HS-27A (cell line): ENCODE measurements around the gene BEND7.
"Not testable (repeated sequence)": the region's sequence is repeated elsewhere in the genome, so short reads cannot be mapped to it uniquely, and the experiment has no call there.

Source experiments
- DNase-seq: peaks from one replicate; pipeline ENCODE4 v3.0.0-alpha.2; 2012; ENCODE audit warnings: low read depth, missing footprints

Gene BEND7

DNA sequence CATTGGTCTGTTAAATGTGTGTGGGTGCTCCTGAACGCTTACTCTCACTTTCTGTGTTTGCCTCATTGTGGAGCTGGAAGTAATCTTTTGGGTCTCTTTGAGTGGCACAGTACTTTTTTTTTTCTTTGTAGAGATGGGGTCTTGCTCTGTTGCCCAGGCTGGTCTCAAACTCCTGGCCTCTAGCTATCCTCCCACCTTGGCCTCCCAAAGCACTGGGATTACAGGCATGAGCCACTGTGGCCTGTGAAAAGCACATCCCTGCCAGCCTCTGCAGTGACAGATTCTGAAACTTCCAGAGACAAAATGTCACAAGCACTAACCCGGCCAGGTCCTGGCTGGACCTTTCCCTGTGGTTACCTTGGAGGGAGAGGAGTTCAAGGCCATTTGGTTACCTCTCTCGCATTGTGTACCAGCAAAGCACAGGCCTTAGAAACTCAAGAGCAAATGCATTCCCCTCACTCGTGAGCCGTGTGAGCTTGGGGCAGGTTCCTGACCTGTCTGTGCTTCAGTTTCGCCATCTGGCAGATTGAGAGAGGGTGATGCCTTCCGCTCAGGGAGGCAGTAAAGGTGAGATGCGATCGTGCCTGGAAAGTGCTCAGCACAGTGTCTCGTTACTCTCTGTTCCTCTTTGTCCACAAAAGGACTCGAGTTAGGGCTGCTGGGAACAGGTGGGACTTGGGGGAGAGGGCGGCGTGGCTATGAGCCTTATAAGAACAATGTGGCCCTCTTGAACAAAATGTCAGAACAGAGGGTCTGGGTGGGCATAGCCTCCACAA lies 108.1 kb downstream of the BEND7 start:
- DNase-seq, result no peak

- DNase-seq, result no peak
Observed at GRCh38 chr10:13417459-13418126, 111.2 kb downstream of the BEND7 start.

DNA sequence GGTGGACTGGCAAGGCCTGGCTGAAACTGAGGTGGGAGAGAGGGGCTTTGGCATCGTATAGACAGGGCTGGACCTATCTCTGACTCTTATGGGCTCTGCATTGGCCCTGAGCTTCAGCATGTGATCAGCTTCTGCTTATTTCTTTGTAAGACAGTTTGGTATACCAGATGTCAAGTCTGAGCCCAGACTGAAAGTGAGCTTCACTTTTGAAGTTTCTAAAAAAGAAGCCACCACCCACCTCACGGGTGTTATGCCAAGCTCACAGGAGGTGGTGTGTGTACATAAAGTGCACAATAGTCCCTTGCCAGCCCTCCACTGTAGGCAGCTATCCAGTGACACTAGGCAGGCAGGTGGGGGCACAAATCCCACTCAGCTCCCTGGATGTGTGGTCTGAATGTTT lies 112.1 kb downstream of the BEND7 start:
- DNase-seq, result no peak

DNA sequence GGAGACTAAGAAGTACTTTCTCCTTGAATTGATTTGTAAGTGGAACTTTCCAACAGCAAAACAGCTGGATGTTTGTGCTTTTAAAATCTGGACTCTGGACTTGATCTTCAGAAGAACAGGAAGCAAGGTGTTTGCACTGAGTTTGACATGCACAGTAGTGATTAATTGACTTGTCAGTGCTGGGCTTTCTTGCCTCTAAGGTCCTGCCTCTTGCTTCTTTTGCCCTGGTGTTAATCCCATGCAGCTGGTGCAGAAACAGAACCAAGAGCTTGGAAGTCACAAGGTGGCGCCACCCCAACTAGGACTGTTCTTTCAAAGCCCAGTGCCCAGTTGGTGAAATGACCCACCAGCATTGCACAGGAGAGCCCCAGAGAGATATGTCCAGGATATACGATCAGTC lies 114.0 kb downstream of the BEND7 start:
- DNase-seq, result no peak

DNA sequence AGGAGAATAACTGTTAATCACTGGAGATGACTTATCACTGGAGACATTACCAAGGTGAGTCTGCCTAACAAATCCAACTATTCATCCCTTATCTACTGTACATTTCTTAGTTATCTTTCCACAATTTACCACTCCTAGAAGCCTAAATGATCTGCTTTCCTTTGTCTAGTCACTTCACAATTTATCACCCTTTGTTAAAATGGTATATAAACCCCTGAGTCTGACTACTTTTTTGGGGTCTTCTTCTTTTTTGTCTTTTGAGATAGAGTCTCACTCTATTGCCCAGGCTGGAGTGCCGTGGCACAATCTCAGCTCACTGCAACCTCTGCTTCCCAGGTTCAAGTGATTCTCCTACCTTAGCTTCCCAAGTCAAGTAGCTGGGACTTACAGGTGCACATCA lies 114.7 kb downstream of the BEND7 start:
- DNase-seq, result no peak

DNA sequence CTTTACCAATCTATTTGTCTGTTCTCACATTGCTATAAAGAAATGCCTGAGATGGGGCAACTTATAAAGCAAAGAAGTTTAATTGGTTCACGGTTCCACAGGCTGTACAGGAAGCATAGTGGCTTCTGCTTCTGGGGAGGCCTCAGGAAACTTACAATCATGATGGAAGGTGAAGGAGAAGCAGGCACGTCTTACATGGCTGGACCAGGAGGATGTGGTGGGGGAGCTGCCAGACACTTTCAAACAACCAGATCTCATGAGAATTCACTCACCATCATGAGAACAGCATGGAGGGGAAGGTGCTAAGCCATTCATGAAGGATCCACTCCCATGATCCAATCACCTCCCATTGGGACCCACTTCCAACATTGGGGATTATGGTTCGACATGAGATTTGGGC lies 115.9 kb downstream of the BEND7 start:
- no peak for DNase-seq

DNA sequence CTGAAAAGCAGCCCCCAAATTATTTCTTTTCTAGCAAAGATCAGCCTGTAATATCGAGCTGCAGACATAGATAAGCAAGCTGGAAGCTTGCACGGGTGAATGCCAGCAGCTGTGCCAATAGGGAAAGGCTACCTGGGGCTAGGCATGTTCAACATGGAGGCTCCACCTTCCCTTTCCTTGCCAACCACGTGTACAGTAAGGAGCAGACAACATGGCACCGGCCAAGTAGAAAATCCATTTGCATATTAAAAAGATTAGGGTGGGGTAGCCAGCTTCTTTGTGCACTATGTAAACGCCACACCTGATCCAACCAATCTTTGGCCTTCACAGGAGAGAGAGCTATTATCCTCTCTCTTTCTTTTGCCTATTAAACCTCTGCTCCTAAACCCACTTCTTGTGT lies 124.0 kb downstream of the BEND7 start:
- no peak for DNase-seq

DNA sequence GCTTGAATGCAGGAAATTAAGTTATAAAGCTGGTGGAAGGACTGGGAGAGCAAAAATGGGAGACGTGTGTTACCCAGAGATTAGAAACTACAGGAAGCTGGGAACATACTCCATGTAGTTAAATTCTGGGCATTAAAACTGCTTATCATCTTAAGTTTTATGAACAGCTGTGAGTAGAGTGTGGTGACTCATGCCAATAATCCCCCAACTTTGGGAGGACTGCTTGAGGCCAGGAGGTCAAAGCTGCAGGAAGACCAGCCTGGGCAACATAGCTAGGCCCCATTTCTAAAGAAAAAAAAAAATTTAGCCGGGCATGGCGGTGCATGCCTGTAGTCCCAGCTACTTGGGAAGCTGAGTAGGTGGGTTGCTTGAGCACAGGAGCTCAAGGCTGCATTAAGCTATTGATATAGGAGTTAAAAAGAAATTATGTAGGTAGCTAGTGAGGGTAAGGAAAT lies 124.5 kb downstream of the BEND7 start:
- DNase-seq, result no peak

- not testable (repeated sequence) for DNase-seq
Observed at GRCh38 chr10:13403426-13403825, 125.4 kb downstream of the BEND7 start.

GRCh38 chr10:13402021-13402420 lies 126.8 kb downstream of the BEND7 start:
- DNase-seq, result no peak

GRCh38 chr10:13401142-13401541 lies 127.7 kb downstream of the BEND7 start:
- no peak for DNase-seq

- DNase-seq, result no peak
Observed at GRCh38 chr10:13400196-13400965, 128.4 kb downstream of the BEND7 start.

DNA sequence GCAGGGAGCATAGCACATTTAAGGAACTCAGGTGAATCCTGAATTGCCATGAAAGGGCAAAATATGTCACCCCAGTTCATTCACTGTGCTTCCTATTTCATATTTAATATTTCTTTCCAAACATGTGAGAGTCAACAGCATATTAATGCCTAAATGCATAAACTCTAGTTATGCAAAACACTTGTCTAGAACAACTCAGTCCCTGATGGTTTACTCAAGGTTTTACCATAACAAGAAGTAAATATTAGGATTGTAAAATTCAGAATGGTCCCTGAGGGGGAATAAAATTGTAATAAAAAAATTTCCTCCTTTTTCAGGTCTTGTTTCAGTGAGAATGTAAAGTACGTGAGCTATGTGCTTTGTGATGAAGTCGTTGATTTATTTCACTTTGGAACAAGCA lies 129.1 kb downstream of the BEND7 start:
- DNase-seq, result no peak

GRCh38 chr10:13399236-13399635 lies 129.6 kb downstream of the BEND7 start:
- DNase-seq, result no peak

- no peak for DNase-seq
Observed at GRCh38 chr10:13397052-13397451, 131.8 kb downstream of the BEND7 start.

DNA sequence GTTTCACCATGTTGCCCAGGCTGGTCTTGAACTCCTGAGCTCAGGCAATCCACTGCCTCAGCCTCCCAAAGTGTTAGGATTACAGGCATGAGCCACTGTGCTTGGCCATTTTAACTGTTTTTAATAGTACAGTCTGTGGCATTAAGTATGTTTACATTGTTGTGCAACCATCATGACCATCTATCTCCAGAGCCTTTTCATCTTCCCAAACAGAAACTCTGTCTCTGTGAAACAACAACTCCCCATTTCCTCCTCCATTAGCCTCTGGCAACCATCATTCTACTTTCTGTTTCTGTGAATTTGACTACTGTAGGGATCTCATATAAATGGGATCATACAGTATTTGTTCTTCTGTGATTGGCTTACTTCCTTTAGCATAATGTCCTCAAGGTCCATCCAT lies 132.4 kb downstream of the BEND7 start:
- no peak for DNase-seq

GRCh38 chr10:13395540-13395939 lies 133.3 kb downstream of the BEND7 start:
- no peak for DNase-seq

DNA sequence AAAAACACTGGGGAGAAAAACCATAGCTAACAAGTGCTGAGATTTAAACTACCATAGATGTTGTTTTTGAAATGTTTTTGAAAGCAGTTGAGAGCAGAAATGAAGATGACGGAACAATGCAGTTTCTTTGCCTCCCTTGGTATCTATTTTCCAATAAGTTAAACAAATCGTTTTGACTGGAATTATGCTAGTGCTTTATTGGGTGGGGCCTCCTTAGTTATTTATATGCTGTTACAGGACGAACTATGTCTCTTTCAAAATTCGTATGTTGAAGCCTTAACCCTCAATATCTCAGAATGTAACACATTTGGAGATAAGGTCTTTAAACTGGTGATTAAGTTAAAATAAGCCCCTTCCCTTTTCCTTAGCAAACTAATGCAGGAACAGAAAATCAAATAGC lies 135.2 kb downstream of the BEND7 start:
- no peak for DNase-seq

DNA sequence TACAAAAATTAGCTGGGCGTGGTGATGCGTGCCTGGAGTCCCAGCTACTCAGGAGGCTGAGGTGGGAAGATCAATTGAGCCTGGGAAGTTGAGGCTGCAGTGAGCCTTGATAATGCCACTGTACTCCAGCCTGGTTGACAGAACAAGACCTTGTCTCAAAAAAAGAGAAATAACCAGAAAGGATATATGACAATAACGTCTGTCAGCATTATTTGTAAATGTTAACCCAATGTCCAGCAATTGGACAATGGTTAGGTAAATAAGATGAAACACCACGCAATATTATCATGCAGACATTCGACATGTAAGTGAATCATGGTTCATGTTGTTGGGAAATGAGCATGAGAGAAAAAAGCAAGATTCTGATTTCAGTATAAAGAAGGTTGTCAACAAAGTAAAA lies 136.1 kb downstream of the BEND7 start:
- DNase-seq, result no peak
